H1 (cell line): ENCODE data around the gene TECR. TPM values are rescaled to one million over a fixed set of nuclear protein-coding genes. Genes with fewer than 3 reads are reported as not detected.
"Not testable (repeated sequence)": the region's sequence is repeated elsewhere in the genome, so short reads cannot be mapped to it uniquely, and the experiment has no call there.

ENCODE experiments used
- CTCF ChIA-PET: fragments of 300-600 bp; sonication (Branson Sonifier 250); formaldehyde crosslinking; loops from one replicate; lab custom pipeline; 2021; ENCODE audit not compliant: partially characterized antibody; lab: Charles Lee
- POLR2A ChIA-PET: fragments of 300-600 bp; sonication (Branson Sonifier 250); formaldehyde crosslinking; loops from one replicate; lab custom pipeline; 2021; ENCODE audit warnings: inconsistent platforms; ENCODE audit not compliant: partially characterized antibody; lab: Charles Lee
- DNase-seq, 2 experiments: peaks; one replicate each; pipeline versions ENCODE4 v3.0.0 to v3.0.0-alpha.2; 2010 to 2022; ENCODE audit warnings: low spot score in 2 of 2, low read depth in 1 of 2, mixed read lengths in 1 of 2
- FAIRE-seq: peaks from 2 replicates; lab custom pipeline; 2011; peaks lifted over from hg19 to GRCh38; lab: Jason Lieb, UNC
- H2AFZ ChIP-seq: 2 replicates; pipeline ENCODE4 v1.8.1; 2012; ENCODE audit warnings: low read length, inconsistent platforms
- H2AK5ac ChIP-seq: 2 replicates; pipeline ENCODE4 v1.6.1; 2013; ENCODE audit warnings: low read depth, low read length
- H2BK120ac ChIP-seq: replicated peaks from 2 replicates; pipeline ENCODE3; 2013; ENCODE audit warnings: low read depth, low read length, inconsistent platforms
- H2BK12ac ChIP-seq: 2 replicates; pipeline ENCODE4 v1.6.1; 2013; ENCODE audit warnings: low read depth, low read length
- H2BK15ac ChIP-seq: 2 replicates; pipeline ENCODE4 v1.6.1; 2013; ENCODE audit warnings: low read length
- H2BK20ac ChIP-seq: 2 replicates; pipeline ENCODE4 v1.6.1; 2013; ENCODE audit warnings: low read length
- H2BK5ac ChIP-seq: 2 replicates; pipeline ENCODE4 v1.6.1; 2013; ENCODE audit warnings: low read depth, low read length
- H3K14ac ChIP-seq: 2 replicates; pipeline ENCODE4 v1.6.1; 2013; ENCODE audit warnings: inconsistent platforms; ENCODE audit not compliant: insufficient read length
- H3K18ac ChIP-seq: 2 replicates; pipeline ENCODE4 v1.6.1; 2013; ENCODE audit warnings: low read length; ENCODE audit errors: extremely low read depth
- H3K23ac ChIP-seq: 2 replicates; pipeline ENCODE4 v1.6.1; 2013; ENCODE audit warnings: inconsistent platforms; ENCODE audit not compliant: insufficient read length
- H3K23me2 ChIP-seq: 2 replicates; pipeline ENCODE4 v1.6.1; 2013; ENCODE audit warnings: low read depth, low read length
- H3K27ac ChIP-seq: 2 replicates; pipeline ENCODE4 v1.6.1; 2011; ENCODE audit warnings: low read depth, low read length, inconsistent platforms
- H3K27me3 ChIP-seq, 4 experiments: replicated peaks in 1 of 4; 1 replicate in 1 of 4; 2 replicates in 3 of 4; pipeline versions ENCODE4 v1.6.1 to v1.8.1; 2011 to 2013; ENCODE audit warnings: low read length in 3 of 4, mild to moderate bottlenecking in 3 of 4, inconsistent platforms in 2 of 4, mixed read lengths in 2 of 4, moderate library complexity in 1 of 4; ENCODE audit not compliant: control insufficient read depth in 3 of 4, insufficient read depth in 3 of 4; ENCODE audit errors: extremely low read depth in 1 of 4
- H3K36me3 ChIP-seq, 4 experiments: 2 replicates each; pipeline versions ENCODE4 v1.6.1 to v1.8.1; 2011 to 2013; ENCODE audit warnings: mild to moderate bottlenecking in 4 of 4, low read length in 3 of 4, moderate library complexity in 2 of 4, control low read depth in 1 of 4, inconsistent platforms in 1 of 4; ENCODE audit not compliant: insufficient read depth in 4 of 4, control insufficient read depth in 2 of 4
- H3K4ac ChIP-seq: replicated peaks from 2 replicates; pipeline ENCODE3; 2013; ENCODE audit warnings: low read length, low read depth, mixed read lengths, inconsistent platforms; ENCODE audit not compliant: insufficient read length
- H3K4me1 ChIP-seq, 4 experiments: replicated peaks in 1 of 4; 1 replicate in 1 of 4; 2 replicates in 3 of 4; pipeline versions ENCODE4 v1.6.1 to v1.8.1; 2011 to 2013; ENCODE audit warnings: low read length in 3 of 4, inconsistent platforms in 2 of 4, mixed read lengths in 1 of 4; ENCODE audit not compliant: insufficient read depth in 4 of 4, control insufficient read depth in 3 of 4
- H3K4me2 ChIP-seq, 2 experiments: 2 replicates each; pipeline versions ENCODE4 v1.6.1 to v1.8.1; 2011 to 2013; ENCODE audit warnings: low read depth in 2 of 2, low read length in 2 of 2, control low read depth in 1 of 2, inconsistent platforms in 1 of 2, mild to moderate bottlenecking in 1 of 2; ENCODE audit not compliant: insufficient read depth in 1 of 2
- H3K4me3 ChIP-seq, 4 experiments: fragments of 200-600, 300-600 bp in 1 of 4; sonication (generic), shearing (Covaris generic), sonication (Bioruptor Twin) in 1 of 4; 2 replicates each; pipeline versions ENCODE4 v1.5.1 to v1.8.1; 2011 to 2016; ENCODE audit warnings: low read length in 4 of 4, low read depth in 3 of 4, control low read depth in 2 of 4, inconsistent platforms in 2 of 4, mild to moderate bottlenecking in 2 of 4, mixed read lengths in 1 of 4, moderate library complexity in 1 of 4; ENCODE audit not compliant: insufficient read depth in 2 of 4; ENCODE audit errors: extremely low read depth in 1 of 4
- H3K56ac ChIP-seq: replicated peaks from 2 replicates; pipeline ENCODE3; 2013; ENCODE audit warnings: low read depth, mild to moderate bottlenecking, mixed read lengths, low read length, inconsistent platforms; ENCODE audit not compliant: insufficient read length
- H3K79me1 ChIP-seq: 2 replicates; pipeline ENCODE4 v1.6.1; 2013; ENCODE audit warnings: low read depth, low read length, control low read depth
- H3K79me2 ChIP-seq, 2 experiments: 2 replicates each; pipeline versions ENCODE4 v1.6.1 to v1.8.1; 2012 to 2013; ENCODE audit warnings: low read length in 2 of 2, mild to moderate bottlenecking in 2 of 2, inconsistent platforms in 1 of 2; ENCODE audit not compliant: insufficient read depth in 2 of 2, control insufficient read depth in 1 of 2
- H3K9ac ChIP-seq, 4 experiments: replicated peaks in 1 of 4; 1 replicate in 1 of 4; 2 replicates in 3 of 4; pipeline versions ENCODE4 v1.6.1 to v1.8.1; 2011 to 2013; ENCODE audit warnings: low read depth in 3 of 4, low read length in 3 of 4, control low read depth in 2 of 4, mild to moderate bottlenecking in 2 of 4, moderate library complexity in 2 of 4, inconsistent platforms in 1 of 4; ENCODE audit errors: extremely low read depth in 1 of 4
- H3K9me3 ChIP-seq, 2 experiments: 2 replicates each; pipeline versions ENCODE4 v1.6.1 to v1.8.1; 2012 to 2013; ENCODE audit warnings: mild to moderate bottlenecking in 2 of 2, moderate library complexity in 2 of 2, control low read depth in 1 of 2, inconsistent platforms in 1 of 2, low read depth in 1 of 2, low read length in 1 of 2, mixed read lengths in 1 of 2; ENCODE audit not compliant: insufficient read depth in 2 of 2
- H4K20me1 ChIP-seq, 2 experiments: replicated peaks in 1 of 2; 2 replicates each; pipeline versions ENCODE3 to v1.8.1; 2011 to 2013; ENCODE audit warnings: inconsistent platforms in 2 of 2, low read length in 2 of 2, mild to moderate bottlenecking in 1 of 2; ENCODE audit not compliant: insufficient read depth in 2 of 2, control insufficient read depth in 1 of 2
- H4K5ac ChIP-seq: 2 replicates; pipeline ENCODE4 v1.6.1; 2013; ENCODE audit warnings: low read length, low read depth, mixed read lengths, inconsistent platforms; ENCODE audit not compliant: insufficient read length
- H4K8ac ChIP-seq: 2 replicates; pipeline ENCODE4 v1.8.0; 2013; ENCODE audit warnings: mild to moderate bottlenecking, moderate library complexity, low read length, inconsistent platforms; ENCODE audit not compliant: insufficient read depth; ENCODE audit errors: extremely low read depth
- H4K91ac ChIP-seq: replicated peaks from 2 replicates; pipeline ENCODE3; 2013; ENCODE audit warnings: low read length, mixed read lengths, inconsistent platforms; ENCODE audit not compliant: insufficient read length
- ATF2 ChIP-seq: IDR thresholded peaks from 2 replicates; pipeline ENCODE4 v1.6.1; 2012; ENCODE audit warnings: low read length, inconsistent platforms
- BRCA1 ChIP-seq: IDR thresholded peaks from 2 replicates; pipeline ENCODE4 v1.6.1; 2012; ENCODE audit warnings: low read depth, low read length, improper control_type of control experiment
- CTBP2 ChIP-seq: IDR thresholded peaks from 2 replicates; pipeline ENCODE4 v1.7.0; 2011; ENCODE audit warnings: borderline replicate concordance, mild to moderate bottlenecking, moderate library complexity, mixed read lengths, low read length; ENCODE audit not compliant: insufficient read depth, insufficient read length
- JUND ChIP-seq: IDR thresholded peaks from 2 replicates; pipeline ENCODE4 v1.6.1; 2011; ENCODE audit warnings: mild to moderate bottlenecking, improper control_type of control experiment, low read length
- KDM4A ChIP-seq: IDR thresholded peaks from one replicate; pipeline ENCODE4 v1.7.1; 2012; ENCODE audit warnings: low read depth, mild to moderate bottlenecking, moderate library complexity, low read length, inconsistent platforms; ENCODE audit not compliant: severe bottlenecking
- WGBS, 2 experiments: shearing (Covaris generic) in 1 of 2; methylation state at CpG; one replicate each; pipeline versions ENCODE4 v1.1.6 to v1.1.7; 2013 to 2015; ENCODE audit warnings: low lambda C conversion rate in 2 of 2, mixed read lengths in 2 of 2, inconsistent platforms in 1 of 2, low coverage in 1 of 2, missing lambda C conversion rate in 1 of 2; ENCODE audit not compliant: insufficient replicate concordance in 2 of 2, insufficient coverage in 1 of 2, insufficient read length in 1 of 2; ENCODE audit errors: extremely low coverage in 1 of 2, missing lambda C conversion rate in 1 of 2; 5-methylcytosine and 5-hydroxymethylcytosine counted together
- polyA plus RNA-seq, 7 experiments: library from polyadenylated mRNA; depleted of rRNA in 3 of 7; stranded (reverse) in 5 of 7; unstranded in 2 of 7; fragments of >200 nt in 5 of 7; fragments of 200-250 nt in 2 of 7; gene quantifications; 1 replicate in 5 of 7; 2 replicates in 1 of 7; 4 replicates in 1 of 7; pipeline versions ENCODE4 v1.2.1 to v1.2.3, GENCODE V29; 2011 to 2013; ENCODE audit warnings: missing spikeins in 2 of 7, mixed read lengths in 2 of 7
- total RNA-seq: library from RNA; stranded (reverse); fragmentation: NEBNext Ultra II Directional; extraction: Animal tissue kit (Norgen Biotek cat#: 25700); gene quantifications from 2 replicates; pipeline ENCODE4 v1.2.1, GENCODE V29; 2021

Gene TECR
- total and polyA plus RNA-seq, 2 of the 8 experiments (the other 6 are each of a cell fraction or from before 2014, with no cell fraction given), result 172 to 405 TPM

GRCh38 chr19:14540741-14541525 lies 11.5 kb downstream of the TECR start (continued):
- TF ChIP-seq KDM4A, result no peak
- no peak for TF ChIP-seq ATF2
- no peak for TF ChIP-seq JUND
- TF ChIP-seq CTBP2, result no peak
- no peak for TF ChIP-seq BRCA1

GRCh38 chr19:14541979-14542378 lies 12.6 kb downstream of the TECR start:
- H3K4me3 ChIP-seq, H4K91ac ChIP-seq, H3K27ac ChIP-seq, H2BK12ac ChIP-seq, H3K56ac ChIP-seq, H3K18ac ChIP-seq, H3K9me3 ChIP-seq, H4K8ac ChIP-seq, H4K5ac ChIP-seq, H2AK5ac ChIP-seq, POLR2A ChIA-PET, H3K4ac ChIP-seq, H3K27me3 ChIP-seq, H3K14ac ChIP-seq, H3K23ac ChIP-seq, DNase-seq, H2BK120ac ChIP-seq, H3K4me2 ChIP-seq, H2BK5ac ChIP-seq, H2BK20ac ChIP-seq, H2BK15ac ChIP-seq, H3K23me2 ChIP-seq, FAIRE-seq, H3K4me1 ChIP-seq, H3K36me3 ChIP-seq, H2AFZ ChIP-seq, H3K9ac ChIP-seq: not testable (repeated sequence)
- CTCF ChIA-PET, result interaction anchor here (0.6 to 1.0 kb wide), 2 partner anchors 37 to 61 kb away, joined by 3 to 4 read pairs; no protein-coding TSS in a partner anchor
- Histone ChIP-seq H3K79me2 (peaks cover 0 to 41% of the 10 kb centered on the region in 2 experiments; a peak in 2 of 4 replicates), H3K79me1 (peaks cover 30% of the 10 kb centered on the region), H4K20me1 (peaks cover 8 to 25% of the 10 kb centered on the region in 2 experiments)
- 82% methylated on average over 5 of the region's 5 CpGs; no CpG with 5 or more reads in 1 of the 2 experiments for WGBS, 2 experiments
